ENCODE data around the gene SLC4A8.

Gene SLC4A8

DNA sequence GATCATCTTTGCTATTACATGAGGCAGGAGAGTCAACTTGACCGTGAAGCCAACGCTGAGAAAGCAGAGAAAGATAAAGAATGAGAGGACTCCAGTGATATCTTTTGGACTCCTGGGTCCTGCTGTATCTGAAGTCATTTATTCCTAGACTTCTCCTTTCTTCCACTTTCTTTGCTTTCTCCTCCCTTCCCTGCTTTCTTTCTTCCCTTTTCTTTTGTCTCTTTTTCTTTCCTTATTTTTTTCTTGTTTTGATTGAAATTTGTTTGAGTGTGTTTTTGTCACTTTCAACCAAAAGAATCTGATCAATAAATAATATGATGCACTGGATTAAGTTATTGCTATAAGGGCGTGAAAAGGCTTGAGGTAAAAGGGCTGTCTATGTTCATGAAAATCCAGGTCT, 20.0 kb upstream of the SLC4A8 start:
- FAIRE-seq: no peak

DNA sequence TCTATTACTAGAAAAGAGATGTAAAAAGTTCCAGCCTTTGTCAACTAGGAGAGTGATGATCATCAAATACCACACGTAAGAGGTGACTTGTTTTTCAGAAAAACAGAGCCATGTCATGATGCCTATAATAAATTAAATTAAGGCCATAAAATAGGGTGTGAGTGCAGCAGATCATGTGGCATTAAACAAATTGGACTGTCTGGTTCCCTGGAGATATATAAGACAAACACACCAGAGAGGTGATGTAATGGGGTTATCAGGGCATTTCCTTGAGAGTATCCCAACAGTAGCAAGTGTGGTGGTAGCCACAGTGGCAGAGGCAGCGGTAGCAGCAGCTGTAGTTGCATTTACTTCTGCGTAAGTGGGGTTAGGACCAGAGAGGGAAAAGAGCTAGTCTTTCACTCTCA, 18.8 kb upstream of the SLC4A8 start:
- DNase-seq (ENCODE audit: insufficient read length, low spot score) (no peak), FAIRE-seq (no peak)
- TF ChIP-seq POLR2A (IDR thresholded peaks at IDR 0.05; ENCODE audit: low read depth, low read length): no peak

More for the DNA sequence above, 20.0 kb upstream of the SLC4A8 start:
- DNase-seq (ENCODE audit: insufficient read length, low spot score): no peak
- no peak for TF ChIP-seq POLR2A (IDR thresholded peaks at IDR 0.05; ENCODE audit: low read depth, low read length)

GRCh38 chr12:51406290-51406689, 18.3 kb upstream of the SLC4A8 start:
- no peak for DNase-seq (ENCODE audit: insufficient read length, low spot score)
- no peak for FAIRE-seq
- no peak for TF ChIP-seq POLR2A (IDR thresholded peaks at IDR 0.05; ENCODE audit: low read depth, low read length)

DNA sequence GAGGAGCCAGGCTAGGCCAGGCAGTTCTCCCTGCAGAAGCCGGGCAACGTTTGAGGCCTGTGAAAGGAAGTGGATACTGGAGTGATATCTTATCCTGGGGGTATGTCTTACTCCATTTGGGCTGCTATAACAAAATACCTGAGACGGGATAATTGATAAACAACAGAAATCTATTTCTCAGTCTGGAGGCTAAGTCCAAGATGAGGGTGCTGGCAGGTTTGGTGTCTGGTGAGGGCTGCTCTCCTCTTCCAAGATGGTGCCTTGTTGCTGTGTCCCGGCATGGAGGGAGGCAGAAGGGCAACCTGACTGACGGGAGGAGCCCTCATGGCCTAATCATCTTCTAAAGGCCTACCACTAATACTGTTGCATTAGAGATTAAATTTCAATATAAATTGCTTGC, 17.8 kb upstream of the SLC4A8 start:
- FAIRE-seq (no peak), DNase-seq (ENCODE audit: insufficient read length, low spot score) (no peak)
- no peak for TF ChIP-seq POLR2A (IDR thresholded peaks at IDR 0.05; ENCODE audit: low read depth, low read length)

GRCh38 chr12:51407604-51408003, 17.0 kb upstream of the SLC4A8 start:
- no peak for DNase-seq (ENCODE audit: insufficient read length, low spot score)
- TF ChIP-seq POLR2A (IDR thresholded peaks at IDR 0.05; ENCODE audit: low read depth, low read length): no peak
- FAIRE-seq: no peak

- TF ChIP-seq POLR2A (IDR thresholded peaks at IDR 0.05; ENCODE audit: low read depth, low read length): no peak
- no peak for FAIRE-seq
- DNase-seq (ENCODE audit: insufficient read length, low spot score): no peak
These were observed 14.8 kb upstream of the SLC4A8 start for GRCh38 chr12:51409846-51410245.

GRCh38 chr12:51413149-51413548, 11.5 kb upstream of the SLC4A8 start:
- FAIRE-seq: no peak

DNA sequence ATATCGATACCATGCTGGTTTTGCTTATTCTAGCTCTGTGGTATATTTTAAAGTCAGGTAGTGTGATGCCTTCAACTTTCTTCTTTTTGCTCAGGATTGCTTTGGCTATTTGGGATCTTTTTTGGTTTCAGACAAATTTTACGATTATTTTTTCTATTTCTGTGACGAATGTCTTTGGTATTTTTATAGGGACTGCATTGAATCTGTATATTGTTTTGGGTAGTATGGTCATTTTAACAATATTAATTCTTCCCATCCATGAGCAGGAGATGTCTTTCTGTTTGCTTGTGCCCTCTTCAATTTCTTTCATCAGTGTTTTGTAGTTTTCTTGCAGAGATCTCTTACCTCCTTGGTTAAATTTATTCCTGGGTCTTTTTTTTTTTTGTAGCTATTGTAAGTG, 10.8 kb upstream of the SLC4A8 start:
- TF ChIP-seq POLR2A (IDR thresholded peaks at IDR 0.05; ENCODE audit: low read depth, low read length): no peak
- FAIRE-seq: no peak
- no peak for DNase-seq (ENCODE audit: insufficient read length, low spot score)

More at GRCh38 chr12:51413149-51413548, 11.5 kb upstream of the SLC4A8 start:
- DNase-seq (ENCODE audit: insufficient read length, low spot score): no peak
- no peak for TF ChIP-seq POLR2A (IDR thresholded peaks at IDR 0.05; ENCODE audit: low read depth, low read length)

DNA sequence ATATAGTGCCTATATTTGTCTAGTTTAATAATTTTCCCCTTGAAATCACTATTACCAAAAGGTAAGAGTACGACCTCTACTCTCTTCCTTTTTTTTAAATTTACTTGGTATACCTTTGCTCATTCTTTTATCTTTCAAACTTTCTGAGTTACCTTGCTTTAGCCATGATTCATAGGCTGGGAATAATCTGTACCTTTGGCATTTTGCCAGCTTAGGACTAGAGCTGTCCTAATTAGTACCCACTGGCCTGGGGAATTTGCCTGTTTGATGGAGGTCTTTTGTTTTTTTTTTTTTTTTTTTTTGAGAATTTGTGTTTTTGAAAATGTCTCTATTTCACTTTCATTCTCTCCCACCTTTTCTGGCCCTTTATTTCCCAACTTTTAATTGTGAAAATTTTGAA, 8.7 kb upstream of the SLC4A8 start:
- no peak for TF ChIP-seq POLR2A (IDR thresholded peaks at IDR 0.05; ENCODE audit: low read depth, low read length)
- FAIRE-seq (no peak), DNase-seq (ENCODE audit: insufficient read length, low spot score) (no peak)

DNA sequence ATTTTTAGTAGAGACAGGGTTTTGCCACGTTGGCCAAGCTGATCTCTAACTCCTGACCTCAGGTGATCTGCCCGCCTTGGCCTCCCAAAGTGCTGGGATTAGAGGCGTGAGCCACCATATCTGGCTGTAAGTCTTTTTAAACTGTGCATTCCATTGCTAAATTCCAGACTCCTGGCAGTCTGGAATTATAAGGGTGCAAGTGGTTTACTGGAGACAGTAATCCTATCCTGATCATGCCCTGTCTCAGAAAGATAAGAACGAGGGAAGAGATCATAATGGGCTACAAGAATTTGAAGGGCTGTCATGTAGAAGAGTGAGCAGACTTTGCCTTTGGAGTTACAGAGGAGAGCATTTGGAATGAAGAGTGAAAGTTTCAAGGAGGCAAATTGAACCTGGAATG, 6.8 kb upstream of the SLC4A8 start:
- no peak for FAIRE-seq
- DNase-seq (ENCODE audit: insufficient read length, low spot score): no peak
- TF ChIP-seq POLR2A (IDR thresholded peaks at IDR 0.05; ENCODE audit: low read depth, low read length): no peak

GRCh38 chr12:51419425-51420193, 5.0 kb upstream of the SLC4A8 start:
- DNase-seq (ENCODE audit: insufficient read length, low spot score) (no peak), FAIRE-seq (no peak)
- no peak for TF ChIP-seq POLR2A (IDR thresholded peaks at IDR 0.05; ENCODE audit: low read depth, low read length)

DNA sequence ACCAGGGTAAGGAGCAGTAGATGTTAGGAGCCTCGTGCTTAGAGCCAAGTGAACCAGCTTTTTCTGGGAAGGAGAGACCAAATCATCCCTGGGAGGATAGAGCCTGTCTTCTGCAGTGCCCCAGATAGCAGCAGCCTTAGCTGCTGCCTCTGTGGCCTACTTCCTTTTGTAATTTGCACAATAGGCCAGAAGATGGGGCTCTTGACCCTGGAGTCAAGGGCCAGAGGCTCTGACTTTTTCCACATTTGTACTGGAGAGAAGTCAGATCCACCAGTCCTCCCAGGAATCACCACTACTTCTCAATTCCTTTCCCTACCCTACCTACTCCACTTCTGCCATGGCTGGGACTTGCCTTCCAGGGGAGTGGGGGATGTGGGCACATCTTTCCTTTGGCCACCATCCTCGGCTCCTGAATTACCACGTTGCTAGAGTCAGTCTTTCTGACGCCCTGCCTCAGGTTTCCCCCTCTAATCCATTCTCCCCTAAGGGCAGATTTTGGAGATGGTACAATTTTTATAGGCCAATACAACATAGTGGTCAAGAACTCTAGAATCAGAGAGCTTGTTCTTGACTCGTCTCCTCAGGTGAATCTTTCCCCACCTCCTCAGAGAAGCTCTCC, 3.3 kb upstream of the SLC4A8 start:
- DNase-seq (ENCODE audit: insufficient read length, low spot score) (peak; percentile 33), FAIRE-seq (peak; percentile 82)
- no peak for TF ChIP-seq POLR2A (IDR thresholded peaks at IDR 0.05; ENCODE audit: low read depth, low read length)

GRCh38 chr12:51424094-51424661, 453 bp upstream of the SLC4A8 start:
- DNase-seq (ENCODE audit: insufficient read length, low spot score) (no peak), FAIRE-seq (no peak)
- TF ChIP-seq POLR2A (IDR thresholded peaks at IDR 0.05; ENCODE audit: low read depth, low read length): no peak

DNA sequence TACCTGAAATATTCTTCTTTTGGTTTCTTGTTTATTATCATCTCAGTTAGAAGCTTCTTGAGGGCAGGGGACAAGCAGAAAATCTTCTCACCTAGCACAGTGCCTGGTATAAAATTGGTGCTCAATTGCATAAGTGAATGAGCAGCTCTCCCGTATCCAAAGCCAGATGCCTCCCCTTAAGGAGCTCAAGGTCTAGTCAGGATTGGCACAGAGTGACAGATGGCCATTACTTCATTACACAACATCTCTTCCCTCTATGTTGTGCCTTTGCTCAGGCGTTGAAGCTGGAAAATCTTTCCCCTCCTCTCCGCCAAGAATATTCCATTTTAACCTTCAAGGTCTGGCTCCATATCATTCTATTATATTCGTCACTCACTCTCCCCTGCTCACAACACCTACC, 3.6 kb downstream of the SLC4A8 start:
- no peak for TF ChIP-seq POLR2A (IDR thresholded peaks at IDR 0.05; ENCODE audit: low read depth, low read length)
- FAIRE-seq (no peak), DNase-seq (ENCODE audit: insufficient read length, low spot score) (no peak)

DNA sequence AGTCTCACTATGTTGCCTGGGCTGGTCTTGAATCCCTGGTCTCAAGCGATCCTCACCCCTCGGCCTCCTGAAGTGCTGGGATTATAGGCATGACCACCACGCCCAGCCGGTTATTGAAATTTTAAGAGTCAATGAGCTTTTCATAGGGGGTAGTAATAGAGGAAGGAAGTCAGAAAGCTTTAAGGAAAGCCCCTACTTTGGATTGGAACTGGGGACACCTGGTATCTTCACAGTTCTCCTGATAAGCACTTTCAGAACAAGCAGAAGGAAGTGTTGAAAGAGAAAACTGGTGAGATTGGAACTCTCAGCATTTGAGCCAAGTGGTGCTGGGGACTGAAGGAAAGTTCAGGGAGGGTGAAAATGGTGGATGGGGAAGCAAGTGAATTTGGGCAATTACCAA, 5.1 kb downstream of the SLC4A8 start:
- FAIRE-seq: no peak
- no peak for TF ChIP-seq POLR2A (IDR thresholded peaks at IDR 0.05; ENCODE audit: low read depth, low read length)

More for the DNA sequence above, 5.1 kb downstream of the SLC4A8 start:
- no peak for DNase-seq (ENCODE audit: insufficient read length, low spot score)
